ENCODE measurements around the gene FAM156A.

DNA sequence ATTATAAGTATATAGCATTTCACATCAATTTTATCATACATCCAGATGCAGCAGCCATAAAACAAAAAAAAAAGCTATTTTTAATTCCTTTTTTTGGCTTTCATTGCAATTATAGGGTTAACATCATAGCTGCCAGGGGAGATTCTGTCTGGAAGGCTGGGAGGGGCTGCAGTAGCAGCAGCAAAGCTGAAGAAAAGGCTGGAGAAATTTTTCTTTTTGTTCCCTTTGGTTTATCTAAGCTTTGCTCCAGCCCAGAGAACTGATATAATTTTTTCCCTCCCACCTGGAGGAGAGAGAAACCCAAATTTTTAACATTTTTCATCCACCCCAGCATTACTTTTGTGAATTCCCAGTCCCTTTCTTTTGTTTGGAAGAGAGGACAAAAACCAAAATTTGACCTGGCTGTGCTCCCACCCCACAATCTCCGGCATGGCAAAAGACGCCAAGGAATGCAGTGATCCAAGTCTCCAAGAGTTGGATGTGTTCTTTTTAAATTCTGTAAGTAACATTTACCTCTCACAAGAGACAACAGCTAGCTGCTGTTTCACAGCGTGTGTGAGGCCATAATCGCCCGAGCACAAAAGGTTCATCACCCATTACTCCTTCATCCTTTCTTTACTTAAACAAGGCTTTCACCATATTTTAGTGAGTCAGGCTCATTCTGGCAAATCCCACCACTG lies 25.1 kb upstream of the FAM156A start:
- TF ChIP-seq, protein P1, sequence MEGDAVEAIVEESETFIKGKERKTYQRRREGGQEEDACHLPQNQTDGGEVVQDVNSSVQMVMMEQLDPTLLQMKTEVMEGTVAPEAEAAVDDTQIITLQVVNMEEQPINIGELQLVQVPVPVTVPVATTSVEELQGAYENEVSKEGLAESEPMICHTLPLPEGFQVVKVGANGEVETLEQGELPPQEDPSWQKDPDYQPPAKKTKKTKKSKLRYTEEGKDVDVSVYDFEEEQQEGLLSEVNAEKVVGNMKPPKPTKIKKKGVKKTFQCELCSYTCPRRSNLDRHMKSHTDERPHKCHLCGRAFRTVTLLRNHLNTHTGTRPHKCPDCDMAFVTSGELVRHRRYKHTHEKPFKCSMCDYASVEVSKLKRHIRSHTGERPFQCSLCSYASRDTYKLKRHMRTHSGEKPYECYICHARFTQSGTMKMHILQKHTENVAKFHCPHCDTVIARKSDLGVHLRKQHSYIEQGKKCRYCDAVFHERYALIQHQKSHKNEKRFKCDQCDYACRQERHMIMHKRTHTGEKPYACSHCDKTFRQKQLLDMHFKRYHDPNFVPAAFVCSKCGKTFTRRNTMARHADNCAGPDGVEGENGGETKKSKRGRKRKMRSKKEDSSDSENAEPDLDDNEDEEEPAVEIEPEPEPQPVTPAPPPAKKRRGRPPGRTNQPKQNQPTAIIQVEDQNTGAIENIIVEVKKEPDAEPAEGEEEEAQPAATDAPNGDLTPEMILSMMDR (IDR thresholded peaks at IDR 0.05; ENCODE audit: extremely low read depth in 1 of 2, insufficient read depth in 1 of 2, low read depth in 1 of 2, low read length in 2 of 2), result no peak
- no peak for TF ChIP-seq POLR2AphosphoS5 (IDR thresholded peaks at IDR 0.05; ENCODE audit: insufficient read depth, low read depth, low read length)
- TF ChIP-seq EZH2 (IDR thresholded peaks at IDR 0.05; ENCODE audit: borderline replicate concordance, low read depth, low read length, severe bottlenecking), result no peak
- no peak for TF ChIP-seq POLR2A (IDR thresholded peaks at IDR 0.05; ENCODE audit: low read depth, low read length)
- TF ChIP-seq GATA2 (IDR thresholded peaks at IDR 0.05; ENCODE audit: insufficient read depth, insufficient read length, low read depth, low read length), result no peak
- TF ChIP-seq JUN (IDR thresholded peaks at IDR 0.05; ENCODE audit: borderline replicate concordance, insufficient read depth, insufficient read length, low read depth), result no peak
- TF ChIP-seq MYC (IDR thresholded peaks at IDR 0.05; ENCODE audit: low read depth, low read length), result no peak
- TF ChIP-seq, protein P2, sequence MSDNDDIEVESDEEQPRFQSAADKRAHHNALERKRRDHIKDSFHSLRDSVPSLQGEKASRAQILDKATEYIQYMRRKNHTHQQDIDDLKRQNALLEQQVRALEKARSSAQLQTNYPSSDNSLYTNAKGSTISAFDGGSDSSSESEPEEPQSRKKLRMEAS (IDR thresholded peaks at IDR 0.05; ENCODE audit: insufficient read depth, insufficient read length), result no peak
